COR-L47 (cell line): ENCODE data around the gene NR4A1.

ENCODE experiments used
- DNase-seq: peaks from one replicate; lab custom pipeline; 2025; lab: John Stamatoyannopoulos, UW

Gene NR4A1

GRCh38 chr12:52050758-52051541, at the start of gene NR4A1:
Gene NR4A1 (plus strand): TSS chr12:52051442. CDS start chr12:52054329, 2,887 bp downstream.
- DNase-seq, result peak; percentile 95

- no peak for DNase-seq
Measured at GRCh38 chr12:52003016-52003550, 48.2 kb upstream of the NR4A1 start.

- no peak for DNase-seq
Measured at GRCh38 chr12:52003591-52003990, 47.7 kb upstream of the NR4A1 start.

- peak; percentile 82 for DNase-seq
Measured at GRCh38 chr12:52004042-52004648, 47.1 kb upstream of the NR4A1 start.

GRCh38 chr12:52005218-52005902, 45.9 kb upstream of the NR4A1 start:
- DNase-seq, result no peak

- DNase-seq, result no peak
Measured at GRCh38 chr12:52005903-52006703, 45.1 kb upstream of the NR4A1 start.

- DNase-seq, result peak; percentile 68
Measured at GRCh38 chr12:52006726-52007157, 44.5 kb upstream of the NR4A1 start, which contains the start of gene TAMALIN. Gene TAMALIN (plus strand): TSS chr12:52006946. CDS start chr12:52007020, 74 bp downstream.

- peak; percentile 29 for DNase-seq
Measured at GRCh38 chr12:52007158-52007921, 43.9 kb upstream of the NR4A1 start.

- DNase-seq, result no peak
Measured at GRCh38 chr12:52007982-52008510, 43.2 kb upstream of the NR4A1 start.

GRCh38 chr12:52009081-52009751, 42.0 kb upstream of the NR4A1 start:
- DNase-seq, result no peak

GRCh38 chr12:52010152-52010622, 41.1 kb upstream of the NR4A1 start:
- peak; percentile 77 for DNase-seq

- peak; percentile 90 for DNase-seq
Measured at GRCh38 chr12:52010692-52011601, 40.3 kb upstream of the NR4A1 start.

GRCh38 chr12:52011602-52012214, 39.5 kb upstream of the NR4A1 start:
- DNase-seq, result no peak

GRCh38 chr12:52013626-52014310, 37.5 kb upstream of the NR4A1 start:
- DNase-seq, result no peak

- DNase-seq, result no peak
Measured at GRCh38 chr12:52014567-52015530, 36.4 kb upstream of the NR4A1 start.

- DNase-seq, result no peak
Measured at GRCh38 chr12:52015532-52016041, 35.7 kb upstream of the NR4A1 start.
